NCI-H446 treated with DMSO at 0.1 percent for 48 hours (cell line): ENCODE measurements around the gene CDC14B.
"Not testable (repeated sequence)": the region's sequence is repeated elsewhere in the genome, so short reads cannot be mapped to it uniquely, and the experiment has no call there.

Experiments used
- DNase-seq: peaks from one replicate; lab custom pipeline; 2025; lab: John Stamatoyannopoulos, UW

Gene CDC14B

GRCh38 chr9:96550659-96551058 lies 69.0 kb downstream of the CDC14B start:
- DNase-seq = no peak

DNA sequence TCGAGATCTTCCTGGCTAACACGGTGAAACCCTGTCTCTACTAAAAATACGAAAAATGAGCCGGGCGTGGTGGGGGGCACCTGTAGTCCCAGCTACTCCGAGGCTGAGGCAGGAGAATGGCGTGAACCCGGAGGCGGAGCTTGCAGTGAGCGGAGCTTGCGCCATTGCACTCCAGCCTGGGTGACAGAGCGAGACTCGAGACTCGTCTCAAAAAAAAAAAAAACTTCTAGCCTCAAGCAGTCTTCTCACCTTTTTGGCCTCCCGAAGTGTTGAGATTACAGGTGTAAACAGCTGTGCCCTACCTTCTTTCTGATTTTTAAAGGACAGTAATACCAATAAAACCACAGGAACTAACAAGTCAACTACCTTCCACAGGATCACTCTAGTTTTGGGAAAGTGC lies 76.5 kb downstream of the CDC14B start:
- not testable (repeated sequence) for DNase-seq

GRCh38 chr9:96540106-96540505 lies 79.5 kb downstream of the CDC14B start:
- no peak for DNase-seq

DNA sequence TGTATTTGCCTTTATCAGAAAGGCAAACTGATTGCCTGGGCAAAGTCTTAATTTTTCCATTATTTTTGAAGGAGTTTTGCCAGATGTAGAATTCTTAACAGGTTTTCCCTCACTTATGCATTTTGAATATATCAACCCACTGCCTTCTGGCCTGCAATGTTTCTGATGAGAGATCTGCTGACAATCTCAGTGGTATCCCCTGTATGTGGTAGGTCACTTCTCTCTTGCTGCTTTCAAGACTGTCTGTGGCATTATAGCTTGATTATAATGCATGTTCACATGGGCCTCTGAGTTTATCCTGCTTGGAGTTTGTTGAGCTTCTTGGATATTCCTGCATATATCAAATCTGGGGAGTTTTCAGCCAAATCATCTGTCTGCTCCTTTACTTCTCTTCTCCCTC lies 87.5 kb downstream of the CDC14B start:
- no peak for DNase-seq

DNA sequence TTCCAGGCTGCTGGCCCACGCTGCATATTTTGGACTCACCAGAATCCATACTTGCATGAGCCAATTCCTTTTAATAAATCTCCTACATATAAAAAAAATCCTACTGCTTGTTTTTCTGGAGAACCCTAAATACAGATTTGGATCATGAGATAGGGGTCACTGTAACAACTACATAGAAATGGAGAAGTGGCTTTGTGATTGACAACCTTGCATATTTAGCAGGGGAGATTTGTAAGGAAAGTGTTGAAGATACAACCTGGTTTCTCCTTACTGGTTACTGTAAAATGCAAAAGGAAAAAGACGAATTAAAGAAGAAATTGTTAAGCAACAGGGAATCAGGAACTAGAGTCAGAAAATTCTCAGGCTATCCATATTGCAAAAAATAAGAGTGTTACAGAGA lies 94.9 kb downstream of the CDC14B start:
- DNase-seq = no peak

DNA sequence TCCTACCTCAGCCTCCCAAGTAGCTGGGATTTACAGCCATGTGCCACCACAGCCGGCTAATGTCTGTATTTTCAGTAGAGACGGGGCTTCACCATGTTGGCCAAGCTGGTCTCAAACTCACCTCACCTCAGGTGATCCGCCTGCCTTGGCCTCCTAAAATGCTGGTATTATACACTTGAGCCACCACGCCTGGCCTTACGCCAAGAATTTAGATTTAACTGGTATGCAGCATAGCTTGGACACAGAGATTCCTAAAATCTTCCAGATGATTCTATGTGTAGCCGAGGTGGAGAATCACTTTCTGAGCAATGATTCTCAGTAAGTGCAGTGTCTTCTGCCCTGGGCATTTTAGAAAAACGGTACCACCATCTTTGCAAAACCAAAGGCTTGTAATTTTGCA lies 95.6 kb downstream of the CDC14B start:
- DNase-seq = no peak

GRCh38 chr9:96523374-96523773 lies 96.3 kb downstream of the CDC14B start:
- no peak for DNase-seq

- no peak for DNase-seq
Observed at GRCh38 chr9:96522366-96522765, 97.3 kb downstream of the CDC14B start.

DNA sequence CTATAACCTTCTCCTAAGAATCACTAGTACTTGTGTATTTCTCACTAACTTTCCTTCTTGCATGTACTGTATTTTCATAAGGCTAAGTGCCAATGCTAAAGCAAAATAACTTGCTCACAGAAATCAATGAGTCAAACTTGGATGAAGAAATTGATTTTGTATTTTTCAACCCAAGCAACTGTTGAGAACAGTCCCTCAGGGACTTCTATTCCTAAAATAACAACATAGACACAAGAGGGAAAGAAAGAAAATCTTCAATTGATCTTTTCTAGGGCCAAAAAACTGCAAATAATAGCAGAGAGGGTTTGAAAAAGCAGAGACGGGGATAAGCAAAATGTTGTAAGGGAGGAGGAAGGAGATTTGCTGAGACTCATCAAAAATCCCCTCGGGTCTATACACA lies 99.9 kb downstream of the CDC14B start:
- DNase-seq = no peak

DNA sequence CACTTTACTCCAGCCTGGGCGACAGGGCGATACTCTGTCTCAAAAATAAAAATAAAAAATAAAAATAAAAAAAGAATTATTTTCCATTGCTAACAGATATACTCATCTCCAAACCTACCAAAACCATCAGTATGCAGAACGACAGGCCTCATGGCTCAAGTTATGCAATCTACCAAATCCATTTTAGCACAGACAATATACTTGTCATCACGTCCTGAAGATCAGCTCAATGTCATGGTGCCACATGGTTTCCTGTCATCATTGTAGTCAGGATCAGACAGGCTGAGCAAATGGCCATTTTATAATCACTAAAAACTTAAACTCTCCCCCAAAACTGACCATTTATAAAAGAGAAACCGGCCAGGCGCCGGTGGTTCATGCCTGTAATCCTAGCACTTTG lies 100.5 kb downstream of the CDC14B start:
- DNase-seq = no peak

DNA sequence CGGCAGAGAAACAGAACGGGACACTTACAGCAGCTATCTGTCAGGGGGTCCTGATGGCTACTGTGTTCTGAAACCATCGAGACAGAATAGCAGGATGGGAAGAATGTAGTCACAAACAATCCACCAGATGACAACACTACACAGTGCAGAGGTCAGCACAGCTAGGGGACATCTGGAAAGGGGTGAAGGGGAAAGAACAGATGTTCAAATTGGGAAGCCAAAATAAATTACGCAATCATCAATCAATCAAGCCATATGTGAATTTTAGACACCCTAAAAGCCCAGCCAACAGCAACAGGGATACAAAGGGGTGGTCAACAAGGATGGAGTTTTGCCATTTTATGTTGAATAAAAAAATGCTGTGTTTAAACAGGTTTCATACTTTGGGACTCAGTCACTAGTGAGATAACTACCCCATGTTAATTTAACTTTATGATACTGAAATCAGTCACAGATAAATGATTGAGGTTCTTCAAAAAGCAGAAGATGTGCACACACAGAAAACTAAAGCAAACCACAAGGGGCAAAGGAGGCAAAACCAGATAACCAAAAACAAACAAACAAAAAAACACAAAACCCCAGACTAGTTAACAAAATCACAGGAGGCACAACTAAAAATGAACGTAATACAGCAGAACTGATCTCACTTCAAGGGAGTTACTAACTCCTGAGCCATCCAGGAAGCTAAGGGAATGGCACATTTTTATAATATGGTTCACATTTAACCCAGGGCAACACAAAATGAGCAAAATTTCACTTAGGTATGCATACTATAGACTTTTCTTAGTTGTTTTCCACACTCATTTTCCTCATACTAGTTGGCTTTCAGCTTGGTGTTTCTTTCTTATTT lies 103.8 kb downstream of the CDC14B start:
- DNase-seq = no peak

DNA sequence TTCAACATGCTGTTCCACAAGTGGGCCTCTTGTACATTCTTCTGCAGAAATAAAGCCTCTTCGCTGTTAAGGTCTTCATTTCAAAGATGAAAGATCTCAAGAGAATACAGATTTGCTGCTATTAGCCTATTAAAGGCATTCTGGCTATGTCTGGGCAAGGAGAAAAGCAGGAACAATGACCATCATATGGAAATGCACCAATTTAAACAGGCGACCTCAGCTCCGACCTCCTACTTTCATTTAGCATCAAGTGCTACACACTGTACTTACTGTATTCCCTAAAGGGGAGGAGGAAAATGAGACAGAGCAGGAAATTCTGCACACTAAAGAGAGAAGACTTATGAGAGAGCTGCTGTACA lies 104.9 kb downstream of the CDC14B start:
- DNase-seq = no peak

DNA sequence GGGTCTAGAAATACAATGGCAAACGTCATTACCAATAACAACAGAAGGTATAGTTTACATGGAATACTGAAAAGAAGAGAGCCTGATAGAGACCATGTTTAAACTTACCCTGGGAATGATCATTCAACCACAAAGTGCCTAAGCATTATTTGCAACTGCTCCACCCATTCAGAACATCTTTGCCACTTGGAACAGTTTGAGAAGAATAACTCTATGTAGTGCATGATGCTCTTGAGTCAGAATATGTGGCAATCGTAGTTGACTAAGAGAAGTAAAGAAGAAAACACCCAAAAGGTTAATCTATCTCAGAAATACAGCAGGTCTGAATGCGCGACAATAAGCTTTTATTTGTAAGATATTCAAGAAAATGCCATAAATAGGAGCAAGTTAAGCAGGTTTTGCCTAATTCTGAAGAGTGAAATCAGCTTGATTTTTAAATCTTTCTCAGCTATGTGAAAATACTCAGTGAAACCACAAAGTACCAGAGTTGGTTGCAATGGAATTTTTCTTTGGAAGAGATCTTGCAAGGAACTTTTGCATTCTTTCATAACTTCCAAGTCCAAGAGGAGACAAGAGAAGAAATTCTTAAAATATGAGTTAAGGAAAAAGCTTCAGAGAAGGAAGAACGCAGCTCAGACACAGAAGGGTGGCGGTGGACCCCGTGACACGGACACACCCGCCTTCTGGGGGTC lies 105.4 kb downstream of the CDC14B start:
- no peak for DNase-seq

DNA sequence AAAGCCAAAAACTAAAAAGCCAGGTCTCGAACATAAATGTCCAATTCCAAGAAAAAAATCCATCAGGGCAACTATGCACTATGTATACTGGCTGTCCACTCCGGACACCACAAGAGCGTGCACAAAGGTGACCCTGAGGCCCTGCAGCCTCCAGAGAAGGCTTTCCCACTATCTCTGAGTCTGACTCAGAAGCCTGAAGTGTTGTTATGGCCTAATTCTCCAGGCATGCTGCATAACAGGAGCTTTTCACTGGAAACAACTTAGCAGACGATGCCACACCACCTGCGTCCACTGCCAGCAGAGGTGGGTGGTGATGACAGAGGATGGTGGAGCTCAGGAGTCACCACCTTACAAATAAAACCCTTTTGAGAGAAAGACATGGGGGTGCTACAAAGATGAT lies 106.0 kb downstream of the CDC14B start:
- no peak for DNase-seq

- DNase-seq = no peak
Observed at GRCh38 chr9:96512240-96512639, 107.4 kb downstream of the CDC14B start.

- DNase-seq = no peak
Observed at GRCh38 chr9:96510258-96510657, 109.4 kb downstream of the CDC14B start.

DNA sequence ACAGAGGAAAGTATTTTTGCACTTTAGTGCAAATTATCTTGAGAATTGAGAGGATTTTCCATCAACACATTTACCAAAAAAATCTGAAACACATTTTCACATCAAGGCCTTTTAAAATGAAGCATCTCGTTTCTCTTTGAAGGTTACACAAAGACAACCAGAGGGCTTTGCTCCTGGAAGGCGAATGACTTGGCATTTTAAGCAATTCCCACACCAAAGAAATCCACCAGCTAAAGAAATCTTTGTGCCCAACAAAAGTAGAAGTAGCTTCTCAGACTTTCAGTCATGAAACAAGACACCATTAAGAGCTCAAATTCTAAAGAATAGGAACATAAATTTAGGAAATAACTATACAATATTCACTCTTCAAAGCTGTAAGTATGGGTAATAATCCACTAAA lies 109.8 kb downstream of the CDC14B start:
- no peak for DNase-seq

- no peak for DNase-seq
Observed at GRCh38 chr9:96509026-96509425, 110.6 kb downstream of the CDC14B start.

DNA sequence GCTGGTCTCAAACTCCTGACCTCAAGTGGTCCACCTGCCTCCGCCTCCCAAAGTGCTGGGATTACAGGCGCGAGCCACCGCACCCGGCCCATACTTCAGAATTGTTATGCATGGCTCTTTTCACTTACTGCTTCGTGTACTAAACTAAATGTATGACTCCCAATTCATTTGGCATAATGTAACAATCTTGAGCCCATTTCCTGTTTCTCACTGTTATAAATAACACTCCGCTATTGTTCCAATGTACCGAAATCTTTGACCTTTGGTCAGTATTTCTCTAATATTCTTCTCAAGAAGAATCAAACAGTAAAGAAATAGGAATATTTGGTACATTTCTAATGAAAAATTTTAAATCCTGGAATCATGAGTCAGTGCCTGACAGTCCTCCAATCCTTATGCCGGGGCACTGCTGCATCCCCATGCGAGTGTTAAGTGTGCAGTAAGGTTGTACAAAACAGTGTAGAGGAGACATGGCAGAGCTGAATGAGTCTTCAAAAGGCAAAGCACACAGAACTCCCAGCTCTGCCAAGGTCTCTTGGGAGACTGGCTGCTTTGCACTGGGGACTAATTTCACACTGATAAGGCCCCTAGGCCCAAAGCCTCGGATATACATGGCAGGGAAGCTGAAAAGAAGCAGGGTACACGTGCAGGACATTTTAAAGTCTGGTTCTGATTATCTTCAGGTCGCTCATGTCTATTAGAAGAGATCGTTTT lies 111.3 kb downstream of the CDC14B start:
- no peak for DNase-seq

DNA sequence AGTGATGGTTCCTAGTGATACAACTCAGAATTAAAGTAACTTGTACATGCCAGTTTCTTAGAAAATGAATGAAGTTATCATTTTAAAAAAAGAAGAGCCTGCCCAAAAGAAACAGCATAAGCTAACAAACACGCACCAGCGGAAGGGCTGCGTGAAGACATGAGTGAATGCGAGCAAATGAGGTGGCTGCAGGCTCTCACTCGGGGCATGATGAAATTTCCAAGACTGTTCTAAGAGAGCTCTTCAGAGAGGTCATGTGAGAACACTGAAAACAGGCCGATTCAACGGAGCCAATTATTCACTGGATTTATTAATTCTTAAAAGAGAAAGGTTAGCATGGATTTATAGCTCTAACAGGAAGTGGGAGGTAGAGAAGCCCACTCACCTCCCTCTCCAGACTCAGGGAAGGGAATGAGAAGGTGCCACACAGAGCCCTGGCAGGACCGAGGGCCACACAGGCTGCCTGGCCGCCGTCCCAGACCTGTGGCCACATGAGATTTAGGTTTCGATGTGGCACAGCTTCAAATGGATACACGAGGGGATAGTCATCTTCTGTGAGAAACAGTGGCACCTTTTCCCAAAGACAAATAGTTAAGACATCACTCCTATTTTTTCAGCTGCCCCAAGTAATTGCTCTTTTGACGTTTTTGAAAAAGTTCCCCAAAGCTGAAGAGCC lies 114.2 kb downstream of the CDC14B start:
- no peak for DNase-seq

DNA sequence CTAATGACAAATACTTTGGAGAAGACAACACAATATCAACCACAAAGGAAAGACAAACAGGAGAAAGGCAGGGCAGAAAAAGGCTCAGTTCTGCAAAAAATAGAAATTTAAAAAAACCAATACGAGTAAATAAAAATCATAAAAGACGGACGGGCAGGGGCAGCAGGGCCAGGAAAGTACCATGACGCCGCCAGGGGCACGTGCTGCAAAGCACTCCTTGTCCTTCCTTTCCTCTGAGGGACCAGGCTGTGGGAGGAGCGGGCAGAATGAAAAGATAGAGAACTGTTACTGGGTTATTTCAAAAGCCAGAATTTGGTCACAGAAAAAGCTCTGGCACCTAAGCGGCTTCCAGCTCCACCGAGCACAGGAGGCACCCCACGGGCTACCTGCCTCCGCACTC lies 115.7 kb downstream of the CDC14B start:
- no peak for DNase-seq

DNA sequence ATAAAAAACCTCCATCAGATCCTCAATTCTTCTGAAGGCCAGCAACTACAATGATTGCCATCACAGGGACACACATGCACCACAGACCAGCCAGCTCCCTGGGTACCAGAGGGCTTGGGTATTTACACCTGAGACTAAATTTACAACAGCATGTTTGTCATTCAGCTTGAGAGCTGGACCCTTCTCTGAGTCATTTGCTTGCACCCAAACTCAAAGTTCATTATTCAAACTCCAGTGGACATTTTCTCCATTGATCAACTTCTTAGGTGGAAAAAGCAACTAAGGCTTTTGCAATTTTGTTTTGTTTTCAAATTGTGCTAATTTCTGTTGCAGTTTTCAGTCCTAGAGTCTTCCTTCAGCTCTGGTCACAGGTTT lies 116.3 kb downstream of the CDC14B start:
- DNase-seq = not testable (repeated sequence)
